IMR-90 (cell line): ENCODE results near the gene LRRC3B. TPM values are rescaled to one million over a fixed set of nuclear protein-coding genes. Genes with fewer than 3 reads are reported as not detected.

Experiments
- ATAC-seq: fragments of 200-7000 bp; cut with Tn5 transposase; 2 replicates; pipeline ENCODE4 v1.9.1; 2020; ENCODE audit warnings: low read depth, mild to moderate bottlenecking, moderate library complexity
- BruUV-seq: library from RNA; stranded (reverse); fragments of 400-500 nt; replicated peaks from 2 replicates; lab custom pipeline; 2021; lab: Mats Ljungman, UMichigan
- CTCF ChIA-PET: fragments of 300-600 bp; formaldehyde crosslinking; extraction: SDS; loops from one replicate; lab custom pipeline; 2021; ENCODE audit warnings: antibody characterized with exemption; lab: Yijun Ruan, JAX
- POLR2A ChIA-PET: fragments of 300-600 bp; sonication (Branson Sonifier 250); formaldehyde crosslinking; loops from one replicate; lab custom pipeline; 2022; ENCODE audit warnings: antibody characterized with exemption; ENCODE audit not compliant: unreplicated experiment; lab: Charles Lee
- DNase-seq: peaks from one replicate; pipeline ENCODE4 v3.0.0; 2013
- H2AFZ ChIP-seq: replicated peaks from 2 replicates; pipeline ENCODE3; 2013; ENCODE audit warnings: low read length, mild to moderate bottlenecking; ENCODE audit not compliant: poor library complexity
- H2AK5ac ChIP-seq: 2 replicates; pipeline ENCODE4 v1.6.1; 2013; ENCODE audit warnings: low read depth, low read length, inconsistent platforms
- H2AK9ac ChIP-seq: replicated peaks from 2 replicates; pipeline ENCODE3; 2013; ENCODE audit warnings: mild to moderate bottlenecking, low read depth, low read length, moderate library complexity; ENCODE audit not compliant: poor library complexity
- H2BK120ac ChIP-seq: 2 replicates; pipeline ENCODE4 v1.6.1; 2013; ENCODE audit warnings: low read depth, low read length, inconsistent platforms
- H2BK15ac ChIP-seq: 3 replicates; pipeline ENCODE4 v1.6.1; 2013; ENCODE audit warnings: low read depth, low read length, inconsistent platforms
- H2BK20ac ChIP-seq: 2 replicates; pipeline ENCODE4 v1.6.1; 2013; ENCODE audit warnings: low read depth, mild to moderate bottlenecking, inconsistent platforms, low read length, moderate library complexity
- H2BK5ac ChIP-seq: 2 replicates; pipeline ENCODE4 v1.6.1; 2013; ENCODE audit warnings: mild to moderate bottlenecking, low read depth, low read length, inconsistent platforms; ENCODE audit not compliant: poor library complexity, severe bottlenecking
- H3K14ac ChIP-seq: replicated peaks from 2 replicates; pipeline ENCODE4 v1.6.1; 2013; ENCODE audit warnings: low read depth, low read length, inconsistent platforms
- H3K18ac ChIP-seq: 2 replicates; pipeline ENCODE4 v1.6.1; 2013; ENCODE audit warnings: low read depth, low read length, control low read depth
- H3K23ac ChIP-seq: 2 replicates; pipeline ENCODE4 v1.6.1; 2013; ENCODE audit warnings: low read depth, low read length, inconsistent platforms
- H3K27ac ChIP-seq: 2 replicates; pipeline ENCODE4 v1.5.1; 2013; ENCODE audit warnings: mild to moderate bottlenecking, control low read depth, low read length; ENCODE audit not compliant: insufficient read depth
- H3K27me3 ChIP-seq: 2 replicates; pipeline ENCODE4 v1.6.1; 2013; ENCODE audit warnings: low read length; ENCODE audit not compliant: control insufficient read depth, insufficient read depth
- H3K36me3 ChIP-seq: 2 replicates; pipeline ENCODE4 v1.6.1; 2013; ENCODE audit warnings: low read length, mixed read lengths; ENCODE audit not compliant: control insufficient read depth, insufficient read depth
- H3K4ac ChIP-seq: 2 replicates; pipeline ENCODE4 v1.6.1; 2013; ENCODE audit warnings: low read depth, low read length, inconsistent platforms
- H3K4me1 ChIP-seq: 2 replicates; pipeline ENCODE4 v1.6.1; 2013; ENCODE audit warnings: low read length, mixed read lengths; ENCODE audit not compliant: control insufficient read depth, insufficient read depth
- H3K4me2 ChIP-seq: 2 replicates; pipeline ENCODE4 v1.6.1; 2013; ENCODE audit warnings: low read depth, mild to moderate bottlenecking, control low read depth, low read length, moderate library complexity
- H3K4me3 ChIP-seq: 2 replicates; pipeline ENCODE4 v1.5.1; 2013; ENCODE audit warnings: low read depth, mild to moderate bottlenecking, control low read depth, low read length, moderate library complexity; ENCODE audit not compliant: insufficient read depth
- H3K56ac ChIP-seq: 2 replicates; pipeline ENCODE4 v1.6.1; 2013; ENCODE audit warnings: low read length, inconsistent platforms; ENCODE audit not compliant: insufficient read depth; ENCODE audit errors: extremely low read depth
- H3K79me1 ChIP-seq, 2 experiments: 2 replicates each; pipeline ENCODE4 v1.6.1; 2013; ENCODE audit warnings: low read length in 2 of 2, inconsistent platforms in 1 of 2, low read depth in 1 of 2
- H3K9ac ChIP-seq: 2 replicates; pipeline ENCODE4 v1.6.1; 2013; ENCODE audit warnings: low read depth, low read length, control low read depth
- H3K9me1 ChIP-seq: 2 replicates; pipeline ENCODE4 v1.6.1; 2013; ENCODE audit warnings: low read length, inconsistent platforms; ENCODE audit not compliant: insufficient read depth
- H3K9me3 ChIP-seq: 2 replicates; pipeline ENCODE4 v1.6.1; 2013; ENCODE audit warnings: low read length; ENCODE audit not compliant: control insufficient read depth, insufficient read depth
- H4K20me1 ChIP-seq: 2 replicates; pipeline ENCODE4 v1.6.1; 2013; ENCODE audit warnings: low read length, inconsistent platforms; ENCODE audit not compliant: insufficient read depth
- H4K5ac ChIP-seq: 2 replicates; pipeline ENCODE4 v1.6.1; 2013; ENCODE audit warnings: mild to moderate bottlenecking, low read depth, low read length, control low read depth
- H4K8ac ChIP-seq, 2 experiments: 2 replicates each; pipeline ENCODE4 v1.6.1; 2013; ENCODE audit warnings: low read depth in 2 of 2, low read length in 2 of 2, control low read depth in 1 of 2, inconsistent platforms in 1 of 2
- H4K91ac ChIP-seq: 2 replicates; pipeline ENCODE4 v1.6.1; 2013; ENCODE audit warnings: low read depth, low read length, inconsistent platforms; ENCODE audit not compliant: insufficient read depth
- CEBPB ChIP-seq: IDR thresholded peaks from 2 replicates; pipeline ENCODE4 v1.6.1; 2012; ENCODE audit warnings: low read depth, low read length, improper control_type of control experiment
- CHD1 ChIP-seq: IDR thresholded peaks from 2 replicates; pipeline ENCODE4 v1.6.1; 2012; ENCODE audit warnings: low read depth, low read length, improper control_type of control experiment
- POLR2A ChIP-seq: IDR thresholded peaks from 2 replicates; pipeline ENCODE4 v1.6.1; 2012; ENCODE audit warnings: mild to moderate bottlenecking, low read depth, low read length
- RAD21 ChIP-seq: IDR thresholded peaks from 2 replicates; pipeline ENCODE4 v1.6.1; 2012; ENCODE audit warnings: low read length, improper control_type of control experiment
- RFX5 ChIP-seq: IDR thresholded peaks from 2 replicates; pipeline ENCODE4 v1.8.0; 2012; ENCODE audit warnings: low read depth, mild to moderate bottlenecking, low read length, moderate library complexity
- WGBS, 2 experiments: methylation state at CpG; one replicate each; pipeline versions ENCODE4 v1.1.5 to v1.1.7; 2013; ENCODE audit warnings: missing lambda C conversion rate in 2 of 2; ENCODE audit not compliant: insufficient read length in 1 of 2; ENCODE audit errors: extremely low coverage in 2 of 2; 5-methylcytosine and 5-hydroxymethylcytosine counted together
- dilution Hi-C: fragments of 300-500 bp; cut with HindIII; formaldehyde crosslinking; loops from one replicate; pipeline ENCODE4 v1.14.3; 2018; ENCODE audit warnings: low sequenced_read_pairs; ENCODE audit not compliant: unreplicated experiment
- in situ Hi-C: fragments of 300-500 bp; cut with MboI; formaldehyde crosslinking; loops from 3 replicates; pipeline ENCODE4 v1.14.3; 2019; ENCODE audit warnings: low sequenced_read_pairs, inconsistent platforms, mixed read lengths
- intact Hi-C: fragments of 100-400 bp; cut with micrococcal nuclease; formaldehyde crosslinking; loops from 2 replicates; pipeline ENCODE4 v1.10.0; 2022
- polyA plus RNA-seq, 3 experiments: library from polyadenylated mRNA; depleted of rRNA; stranded (reverse); fragments of >200 nt; gene quantifications; 2 replicates each; pipeline ENCODE4 v1.2.3, GENCODE V29; 2012; ENCODE audit warnings: low replicate concordance in 1 of 3
- total RNA-seq: library from RNA; depleted of rRNA; stranded (reverse); fragments of >200 nt; gene quantifications from 2 replicates; pipeline ENCODE4 v1.2.3, GENCODE V29; 2012

Gene LRRC3B
- total and polyA plus RNA-seq, 2 of the 4 experiments (the other 2 are of a cell fraction), result not detected

GRCh38 chr3:26668171-26668570, 45.6 kb downstream of the LRRC3B start:
- DNase-seq, result no peak
- Histone ChIP-seq H3K4ac (no peak overlapping the region), H3K56ac (no peak overlapping the region), H4K5ac (no peak overlapping the region), H3K27me3 (no peaks in the 10 kb centered on the region), H3K27ac (no peak overlapping the region), H2BK120ac (no peak overlapping the region), H2AFZ (no peak overlapping the region), H3K79me1 (no peaks in the 10 kb centered on the region), H4K8ac (no peak overlapping the region), H2AK9ac (no peak overlapping the region), H3K4me1 (no peaks in the 10 kb centered on the region), H3K23ac (no peak overlapping the region), H3K14ac (no peak overlapping the region), H2BK20ac (no peak overlapping the region), H3K36me3 (no peaks in the 10 kb centered on the region), H3K18ac (no peak overlapping the region), H3K4me3 (no peak overlapping the region), H4K91ac (no peak overlapping the region), H2BK15ac (no peak overlapping the region), H3K9ac (no peak overlapping the region), H4K20me1 (no peaks in the 10 kb centered on the region), H2BK5ac (no peak overlapping the region), H3K9me1 (no peaks in the 10 kb centered on the region), H2AK5ac (no peak overlapping the region), H3K9me3 (peaks cover 4% of the 10 kb centered on the region; the same call in 1 of the 2 replicates), H3K4me2 (no peak overlapping the region)
- dilution Hi-C loops (no loop called here), intact Hi-C loops (no loop called here), in situ Hi-C loops (no loop called here)
- BruUV-seq, result no TSS peak
- ChIA-PET CTCF (no interaction called here), POLR2A (no interaction called here)
- TF ChIP-seq CHD1 (no peak), RAD21 (no peak), RFX5 (no peak), CEBPB (no peak), POLR2A (no peak)
- no peak for ATAC-seq
- WGBS, 2 experiments, result 54% methylated on average over 1 of the region's 3 CpGs; no CpG with 5 or more reads in 1 of the 2 experiments
